Measurements from ENCODE around the gene FAM107B.
A peak's percentile ranks its signal among the peaks of the same experiment; 100 is the strongest.

The FAM107B gene

GRCh38 chr10:14684354-14684753 is 90.3 kb downstream of the FAM107B start:
- peaks cover 0 to 3% of the 10 kb centered on the region in 2 donors for H3K9me3 ChIP-seq (ENCODE audit: control insufficient read depth in 1 of 2, low read length in 2 of 2)

GRCh38 chr10:14683256-14683655 is 91.4 kb downstream of the FAM107B start:
- Histone ChIP-seq H3K9ac (ENCODE audit: low read depth in 1 of 2, low read length in 2 of 2) (no peak overlapping the region), H3K4me3 (ENCODE audit: low read depth in 1 of 2, low read length in 2 of 2) (no peak overlapping the region), H3K4me1 (ENCODE audit: control insufficient read depth in 1 of 2, insufficient read depth in 2 of 2, low read length in 2 of 2) (no peaks in the 10 kb centered on the region), H3K27ac (ENCODE audit: low read depth, low read length) (no peak overlapping the region), H3K9me3 (ENCODE audit: control insufficient read depth in 1 of 2, low read length in 2 of 2) (peaks cover 0 to 3% of the 10 kb centered on the region in 2 donors), H3K36me3 (ENCODE audit: control insufficient read depth in 1 of 2, insufficient read depth in 2 of 2, low read length in 2 of 2) (no peaks in the 10 kb centered on the region), H3K27me3 (ENCODE audit: control insufficient read depth in 1 of 2, insufficient read depth in 2 of 2, low read length in 2 of 2) (no peaks in the 10 kb centered on the region)

More at GRCh38 chr10:14684354-14684753, 90.3 kb downstream of the FAM107B start:
- Histone ChIP-seq H3K36me3 (ENCODE audit: control insufficient read depth in 1 of 2, insufficient read depth in 2 of 2, low read length in 2 of 2) (no peaks in the 10 kb centered on the region), H3K4me1 (ENCODE audit: control insufficient read depth in 1 of 2, insufficient read depth in 2 of 2, low read length in 2 of 2) (no peaks in the 10 kb centered on the region), H3K4me3 (ENCODE audit: low read depth in 1 of 2, low read length in 2 of 2) (no peak overlapping the region), H3K27ac (ENCODE audit: low read depth, low read length) (no peak overlapping the region), H3K9ac (ENCODE audit: low read depth in 1 of 2, low read length in 2 of 2) (no peak overlapping the region), H3K27me3 (ENCODE audit: control insufficient read depth in 1 of 2, insufficient read depth in 2 of 2, low read length in 2 of 2) (no peaks in the 10 kb centered on the region)

GRCh38 chr10:14681802-14682201 is 92.9 kb downstream of the FAM107B start:
- no peak overlapping the region for H3K27ac ChIP-seq (ENCODE audit: low read depth, low read length)
- H3K27me3 ChIP-seq (ENCODE audit: control insufficient read depth in 1 of 2, insufficient read depth in 2 of 2, low read length in 2 of 2): no peaks in the 10 kb centered on the region
- H3K36me3 ChIP-seq (ENCODE audit: control insufficient read depth in 1 of 2, insufficient read depth in 2 of 2, low read length in 2 of 2): no peaks in the 10 kb centered on the region
- H3K4me3 ChIP-seq (ENCODE audit: low read depth in 1 of 2, low read length in 2 of 2): no peak overlapping the region
- H3K4me1 ChIP-seq (ENCODE audit: control insufficient read depth in 1 of 2, insufficient read depth in 2 of 2, low read length in 2 of 2): no peaks in the 10 kb centered on the region
- peaks cover 0 to 3% of the 10 kb centered on the region in 2 donors for H3K9me3 ChIP-seq (ENCODE audit: control insufficient read depth in 1 of 2, low read length in 2 of 2)
- no peak overlapping the region for H3K9ac ChIP-seq (ENCODE audit: low read depth in 1 of 2, low read length in 2 of 2)

DNA sequence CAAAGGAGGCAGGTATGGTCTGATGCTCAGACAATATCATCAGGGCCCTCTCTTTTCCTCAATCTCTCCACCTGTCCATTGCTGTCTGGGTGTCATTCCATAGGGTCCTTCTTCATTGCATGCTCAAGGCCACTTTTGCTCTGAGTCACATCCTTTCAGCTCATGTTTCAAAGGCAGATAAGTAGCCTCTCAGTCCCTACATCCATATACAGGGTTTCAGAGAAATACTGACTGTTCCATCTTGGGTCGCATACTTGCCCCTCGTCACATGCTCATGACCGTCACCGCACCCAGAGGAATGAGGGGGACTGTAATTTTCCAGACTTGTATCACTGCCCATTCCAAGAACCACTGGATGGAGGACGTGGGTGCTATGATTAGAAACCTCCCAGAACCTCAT is 93.4 kb downstream of the FAM107B start:
- H3K9me3 ChIP-seq (ENCODE audit: control insufficient read depth in 1 of 2, low read length in 2 of 2): peaks cover 0 to 3% of the 10 kb centered on the region in 2 donors
- H3K27me3 ChIP-seq (ENCODE audit: control insufficient read depth in 1 of 2, insufficient read depth in 2 of 2, low read length in 2 of 2): no peaks in the 10 kb centered on the region
- no peak overlapping the region for H3K27ac ChIP-seq (ENCODE audit: low read depth, low read length)
- H3K9ac ChIP-seq (ENCODE audit: low read depth in 1 of 2, low read length in 2 of 2): no peak overlapping the region
- no peaks in the 10 kb centered on the region for H3K4me1 ChIP-seq (ENCODE audit: control insufficient read depth in 1 of 2, insufficient read depth in 2 of 2, low read length in 2 of 2)
- no peaks in the 10 kb centered on the region for H3K36me3 ChIP-seq (ENCODE audit: control insufficient read depth in 1 of 2, insufficient read depth in 2 of 2, low read length in 2 of 2)
- no peak overlapping the region for H3K4me3 ChIP-seq (ENCODE audit: low read depth in 1 of 2, low read length in 2 of 2)

GRCh38 chr10:14678637-14679036 is 96.1 kb downstream of the FAM107B start:
- Histone ChIP-seq H3K9ac (ENCODE audit: low read depth in 1 of 2, low read length in 2 of 2) (no peak overlapping the region), H3K4me1 (ENCODE audit: control insufficient read depth in 1 of 2, insufficient read depth in 2 of 2, low read length in 2 of 2) (peaks cover 7 to 8% of the 10 kb centered on the region in 2 donors), H3K36me3 (ENCODE audit: control insufficient read depth in 1 of 2, insufficient read depth in 2 of 2, low read length in 2 of 2) (no peaks in the 10 kb centered on the region), H3K27me3 (ENCODE audit: control insufficient read depth in 1 of 2, insufficient read depth in 2 of 2, low read length in 2 of 2) (no peaks in the 10 kb centered on the region), H3K4me3 (ENCODE audit: low read depth in 1 of 2, low read length in 2 of 2) (no peak overlapping the region), H3K9me3 (ENCODE audit: control insufficient read depth in 1 of 2, low read length in 2 of 2) (no peaks in the 10 kb centered on the region), H3K27ac (ENCODE audit: low read depth, low read length) (no peak overlapping the region)

DNA sequence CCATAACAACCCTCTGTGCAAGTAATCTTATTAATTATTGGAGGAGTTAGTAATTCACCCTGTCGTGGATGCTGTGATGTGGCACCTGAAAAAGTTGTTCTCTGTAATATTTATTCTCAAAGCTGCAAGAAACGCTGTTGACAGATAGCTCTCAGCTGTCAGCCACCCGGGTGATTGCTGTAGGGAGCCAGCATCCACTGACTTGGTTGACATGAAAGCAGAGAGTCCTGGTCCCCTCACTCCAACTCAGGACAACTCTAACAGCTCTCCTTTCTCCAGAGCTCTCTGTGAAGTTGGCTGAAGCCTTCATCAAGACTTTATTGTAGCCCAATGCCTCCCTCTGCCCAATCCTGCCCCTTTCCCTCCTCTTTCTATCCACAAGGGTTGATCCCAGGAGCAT is 98.0 kb downstream of the FAM107B start:
- H3K27me3 ChIP-seq (ENCODE audit: control insufficient read depth in 1 of 2, insufficient read depth in 2 of 2, low read length in 2 of 2): no peaks in the 10 kb centered on the region
- no peak overlapping the region for H3K27ac ChIP-seq (ENCODE audit: low read depth, low read length)
- H3K4me3 ChIP-seq (ENCODE audit: low read depth in 1 of 2, low read length in 2 of 2): no peak overlapping the region
- H3K9ac ChIP-seq (ENCODE audit: low read depth in 1 of 2, low read length in 2 of 2): no peak overlapping the region
- H3K9me3 ChIP-seq (ENCODE audit: control insufficient read depth in 1 of 2, low read length in 2 of 2): no peaks in the 10 kb centered on the region
- H3K4me1 ChIP-seq (ENCODE audit: control insufficient read depth in 1 of 2, insufficient read depth in 2 of 2, low read length in 2 of 2): peaks cover 18 to 19% of the 10 kb centered on the region in 2 donors
- no peaks in the 10 kb centered on the region for H3K36me3 ChIP-seq (ENCODE audit: control insufficient read depth in 1 of 2, insufficient read depth in 2 of 2, low read length in 2 of 2)

DNA sequence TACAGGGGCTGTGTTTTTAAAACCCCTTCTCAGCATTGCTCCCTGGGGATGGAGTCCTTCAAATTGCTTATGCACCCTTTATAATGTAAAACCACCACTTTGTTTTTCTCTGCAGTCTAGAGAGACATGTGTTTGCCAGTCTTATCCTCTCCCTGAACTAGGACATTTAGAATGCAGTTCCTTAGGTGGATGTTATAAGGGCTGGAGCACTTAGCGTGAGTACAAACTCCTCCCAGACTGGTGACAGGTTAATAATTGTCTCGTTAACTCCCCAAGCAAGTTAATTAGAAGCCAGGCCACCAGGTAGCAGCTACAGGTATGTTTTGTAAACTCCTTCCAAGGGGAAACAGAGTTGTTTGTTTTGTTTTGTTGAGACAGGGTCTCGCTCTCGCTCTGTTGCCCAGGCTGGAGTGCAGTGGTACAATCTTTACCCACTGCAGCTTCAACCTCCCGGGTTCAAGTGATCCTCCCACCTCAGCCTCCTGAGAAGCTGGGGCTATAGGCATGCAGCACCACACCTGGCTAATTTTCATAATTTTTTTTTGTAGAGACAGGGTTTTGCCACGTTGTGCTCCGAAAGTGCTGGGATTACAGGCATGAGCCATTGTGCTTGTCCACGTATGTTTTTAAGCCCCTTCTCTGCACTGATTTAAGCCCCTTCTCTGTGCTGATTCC is 100.2 kb downstream of the FAM107B start:
- Histone ChIP-seq H3K4me3 (ENCODE audit: low read depth in 1 of 2, low read length in 2 of 2) (peak overlapping the region; percentile 2 to 12), H3K27ac (ENCODE audit: low read depth, low read length) (no peak overlapping the region)

DNA sequence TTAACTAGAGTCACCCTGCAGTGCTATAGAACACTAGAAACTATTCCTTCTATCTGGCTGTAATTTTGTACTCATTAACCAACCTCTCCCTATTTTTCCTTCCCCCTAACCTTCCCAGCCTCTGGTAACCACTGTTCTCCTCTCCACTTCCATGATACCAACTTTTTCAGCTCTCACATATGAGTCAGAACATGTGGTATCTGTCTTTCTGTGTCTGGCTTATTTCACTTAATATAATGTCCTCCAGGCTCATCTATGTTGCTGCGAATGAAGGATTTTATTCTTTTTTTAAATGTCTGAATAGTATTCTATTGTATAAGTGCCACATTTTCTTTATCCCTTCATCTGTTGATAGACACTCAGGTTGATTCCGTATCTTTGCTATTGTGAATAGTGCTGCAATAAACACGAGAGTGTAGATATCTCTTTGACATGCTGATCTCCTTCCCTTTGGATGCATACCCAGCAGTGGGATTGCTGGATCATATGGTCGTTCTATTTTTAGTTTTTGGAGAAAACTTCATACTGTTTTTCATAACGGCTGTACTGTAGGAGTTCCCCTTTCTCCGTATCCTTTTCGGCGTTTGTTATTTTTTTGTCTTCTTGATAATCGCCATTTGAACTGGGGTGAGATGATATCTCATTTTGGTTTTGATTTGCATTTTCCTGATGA is 101.4 kb downstream of the FAM107B start:
- no peak overlapping the region for H3K4me3 ChIP-seq (ENCODE audit: low read depth in 1 of 2, low read length in 2 of 2)

More for the DNA sequence above, 100.2 kb downstream of the FAM107B start:
- Histone ChIP-seq H3K4me1 (ENCODE audit: control insufficient read depth in 1 of 2, insufficient read depth in 2 of 2, low read length in 2 of 2) (peaks cover 18 to 19% of the 10 kb centered on the region in 2 donors), H3K9ac (ENCODE audit: low read depth in 1 of 2, low read length in 2 of 2) (peak overlapping the region in 1 of 2 donors; percentile 9), H3K9me3 (ENCODE audit: control insufficient read depth in 1 of 2, low read length in 2 of 2) (no peaks in the 10 kb centered on the region), H3K27me3 (ENCODE audit: control insufficient read depth in 1 of 2, insufficient read depth in 2 of 2, low read length in 2 of 2) (no peaks in the 10 kb centered on the region), H3K36me3 (ENCODE audit: control insufficient read depth in 1 of 2, insufficient read depth in 2 of 2, low read length in 2 of 2) (no peaks in the 10 kb centered on the region)

GRCh38 chr10:14671386-14671831 is 103.3 kb downstream of the FAM107B start:
- no peaks in the 10 kb centered on the region for H3K36me3 ChIP-seq (ENCODE audit: control insufficient read depth in 1 of 2, insufficient read depth in 2 of 2, low read length in 2 of 2)
- H3K27ac ChIP-seq (ENCODE audit: low read depth, low read length): no peak overlapping the region
- H3K27me3 ChIP-seq (ENCODE audit: control insufficient read depth in 1 of 2, insufficient read depth in 2 of 2, low read length in 2 of 2): no peaks in the 10 kb centered on the region
- no peaks in the 10 kb centered on the region for H3K9me3 ChIP-seq (ENCODE audit: control insufficient read depth in 1 of 2, low read length in 2 of 2)
- no peak overlapping the region for H3K4me3 ChIP-seq (ENCODE audit: low read depth in 1 of 2, low read length in 2 of 2)
- H3K4me1 ChIP-seq (ENCODE audit: control insufficient read depth in 1 of 2, insufficient read depth in 2 of 2, low read length in 2 of 2): peaks cover 18 to 25% of the 10 kb centered on the region in 2 donors
- no peak overlapping the region for H3K9ac ChIP-seq (ENCODE audit: low read depth in 1 of 2, low read length in 2 of 2)

More for the DNA sequence above, 101.4 kb downstream of the FAM107B start:
- H3K27ac ChIP-seq (ENCODE audit: low read depth, low read length): no peak overlapping the region
- no peak overlapping the region for H3K9ac ChIP-seq (ENCODE audit: low read depth in 1 of 2, low read length in 2 of 2)
- no peaks in the 10 kb centered on the region for H3K9me3 ChIP-seq (ENCODE audit: control insufficient read depth in 1 of 2, low read length in 2 of 2)
- H3K4me1 ChIP-seq (ENCODE audit: control insufficient read depth in 1 of 2, insufficient read depth in 2 of 2, low read length in 2 of 2): peaks cover 18 to 19% of the 10 kb centered on the region in 2 donors
- H3K36me3 ChIP-seq (ENCODE audit: control insufficient read depth in 1 of 2, insufficient read depth in 2 of 2, low read length in 2 of 2): no peaks in the 10 kb centered on the region
- H3K27me3 ChIP-seq (ENCODE audit: control insufficient read depth in 1 of 2, insufficient read depth in 2 of 2, low read length in 2 of 2): no peaks in the 10 kb centered on the region

- H3K36me3 ChIP-seq (ENCODE audit: control insufficient read depth in 1 of 2, insufficient read depth in 2 of 2, low read length in 2 of 2): no peaks in the 10 kb centered on the region
- no peaks in the 10 kb centered on the region for H3K27me3 ChIP-seq (ENCODE audit: control insufficient read depth in 1 of 2, insufficient read depth in 2 of 2, low read length in 2 of 2)
- no peak overlapping the region for H3K27ac ChIP-seq (ENCODE audit: low read depth, low read length)
- no peak overlapping the region for H3K9ac ChIP-seq (ENCODE audit: low read depth in 1 of 2, low read length in 2 of 2)
- H3K4me1 ChIP-seq (ENCODE audit: control insufficient read depth in 1 of 2, insufficient read depth in 2 of 2, low read length in 2 of 2): peaks cover 18 to 26% of the 10 kb centered on the region in 2 donors
- H3K9me3 ChIP-seq (ENCODE audit: control insufficient read depth in 1 of 2, low read length in 2 of 2): no peaks in the 10 kb centered on the region
- no peak overlapping the region for H3K4me3 ChIP-seq (ENCODE audit: low read depth in 1 of 2, low read length in 2 of 2)
Observed at GRCh38 chr10:14670551-14671240, 104.0 kb downstream of the FAM107B start.

All from duodenal mucosa (tissue), 2 donors.